Gastroesophageal sphincter (tissue), 3 donors: ENCODE measurements around the gene TBRG4.

Source experiments
- EP300 ChIP-seq: sonication (generic); formaldehyde crosslinking; IDR thresholded peaks from one replicate; pipeline ENCODE4 v1.6.1; 2017; ENCODE audit warnings: antibody characterized with exemption, mild to moderate bottlenecking
- POLR2A ChIP-seq, 2 donors: fragments of 450-650 bp; IDR thresholded peaks; one replicate each; pipeline ENCODE4 v1.6.1; 2017; ENCODE audit warnings: antibody characterized with exemption in 2 of 2, mild to moderate bottlenecking in 2 of 2, moderate library complexity in 1 of 2
- POLR2AphosphoS5 ChIP-seq: sonication (generic); formaldehyde crosslinking; IDR thresholded peaks from one replicate; pipeline ENCODE4 v1.6.1; 2017; ENCODE audit warnings: antibody characterized with exemption
- TF ChIP-seq, protein P1 (sequence below), 4 experiments: fragments of 200-600 bp in 2 of 4; fragments of 450-650 bp in 2 of 4; sonication (generic) in 1 of 4; IDR thresholded peaks; one replicate each; pipeline ENCODE4 v1.5.1; 2017 to 2019; ENCODE audit warnings: antibody characterized with exemption in 4 of 4, mild to moderate bottlenecking in 2 of 4, moderate library complexity in 2 of 4

GRCh38 chr7:45084901-45085618 is 26.4 kb downstream of the TBRG4 start:
- TF ChIP-seq, protein P1, sequence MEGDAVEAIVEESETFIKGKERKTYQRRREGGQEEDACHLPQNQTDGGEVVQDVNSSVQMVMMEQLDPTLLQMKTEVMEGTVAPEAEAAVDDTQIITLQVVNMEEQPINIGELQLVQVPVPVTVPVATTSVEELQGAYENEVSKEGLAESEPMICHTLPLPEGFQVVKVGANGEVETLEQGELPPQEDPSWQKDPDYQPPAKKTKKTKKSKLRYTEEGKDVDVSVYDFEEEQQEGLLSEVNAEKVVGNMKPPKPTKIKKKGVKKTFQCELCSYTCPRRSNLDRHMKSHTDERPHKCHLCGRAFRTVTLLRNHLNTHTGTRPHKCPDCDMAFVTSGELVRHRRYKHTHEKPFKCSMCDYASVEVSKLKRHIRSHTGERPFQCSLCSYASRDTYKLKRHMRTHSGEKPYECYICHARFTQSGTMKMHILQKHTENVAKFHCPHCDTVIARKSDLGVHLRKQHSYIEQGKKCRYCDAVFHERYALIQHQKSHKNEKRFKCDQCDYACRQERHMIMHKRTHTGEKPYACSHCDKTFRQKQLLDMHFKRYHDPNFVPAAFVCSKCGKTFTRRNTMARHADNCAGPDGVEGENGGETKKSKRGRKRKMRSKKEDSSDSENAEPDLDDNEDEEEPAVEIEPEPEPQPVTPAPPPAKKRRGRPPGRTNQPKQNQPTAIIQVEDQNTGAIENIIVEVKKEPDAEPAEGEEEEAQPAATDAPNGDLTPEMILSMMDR (IDR thresholded peaks at IDR 0.05) = no peak
- TF ChIP-seq POLR2AphosphoS5 (no peak), POLR2A (IDR thresholded peaks at IDR 0.05) (no peak), EP300 (no peak)
